ENCODE measurements around the gene ALLC.
"Not testable (repeated sequence)": the region's sequence is repeated elsewhere in the genome, so short reads cannot be mapped to it uniquely, and the experiment has no call there.

Gene ALLC

DNA sequence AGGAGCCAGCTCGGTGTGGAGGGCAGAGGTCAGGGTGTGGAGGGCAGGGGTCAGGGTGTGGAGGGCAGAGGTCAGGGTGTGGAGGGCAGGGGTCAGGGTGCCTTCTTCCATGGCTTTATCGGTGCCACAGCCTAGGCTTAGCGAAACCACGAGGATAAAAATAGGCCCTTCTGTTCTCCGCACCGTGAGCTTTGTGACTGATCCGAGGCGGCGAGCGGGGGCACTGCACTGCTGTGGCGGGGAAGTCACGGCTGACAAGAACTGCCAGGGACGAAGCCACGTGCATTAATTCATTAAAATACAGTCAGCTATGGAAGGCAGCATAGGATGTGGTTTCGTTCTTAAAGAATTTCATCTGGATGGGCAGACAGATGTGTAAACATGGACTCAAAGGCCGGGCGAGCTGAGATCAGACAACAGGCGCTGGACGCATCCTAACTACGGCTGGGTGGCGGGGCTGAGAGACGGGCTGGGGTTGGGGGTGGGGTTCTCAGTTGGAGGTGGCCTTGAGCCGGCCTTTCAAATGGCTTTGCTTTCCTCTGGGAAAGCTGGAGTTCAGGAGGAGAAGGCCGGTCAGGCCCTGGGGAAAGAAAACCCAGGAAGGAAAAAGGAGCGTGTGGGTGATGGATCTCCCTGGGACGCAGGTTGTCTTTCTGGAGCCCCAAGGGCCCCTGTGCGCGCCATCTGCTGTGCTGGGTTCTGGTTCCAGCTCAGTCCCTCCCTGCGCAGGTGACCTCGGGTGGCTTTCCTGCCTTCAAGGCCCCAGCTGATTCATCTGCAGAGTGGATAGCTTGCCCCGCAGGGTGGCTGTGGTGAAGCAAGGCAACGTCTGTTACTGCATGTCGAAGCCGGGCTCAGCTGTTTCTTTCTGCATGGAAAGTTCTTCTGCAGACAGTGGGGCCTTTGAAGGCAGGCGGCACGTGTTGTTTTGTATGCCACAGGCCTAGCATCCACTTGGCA is 958 bp upstream of the ALLC start:
- no peak for DNase-seq

DNA sequence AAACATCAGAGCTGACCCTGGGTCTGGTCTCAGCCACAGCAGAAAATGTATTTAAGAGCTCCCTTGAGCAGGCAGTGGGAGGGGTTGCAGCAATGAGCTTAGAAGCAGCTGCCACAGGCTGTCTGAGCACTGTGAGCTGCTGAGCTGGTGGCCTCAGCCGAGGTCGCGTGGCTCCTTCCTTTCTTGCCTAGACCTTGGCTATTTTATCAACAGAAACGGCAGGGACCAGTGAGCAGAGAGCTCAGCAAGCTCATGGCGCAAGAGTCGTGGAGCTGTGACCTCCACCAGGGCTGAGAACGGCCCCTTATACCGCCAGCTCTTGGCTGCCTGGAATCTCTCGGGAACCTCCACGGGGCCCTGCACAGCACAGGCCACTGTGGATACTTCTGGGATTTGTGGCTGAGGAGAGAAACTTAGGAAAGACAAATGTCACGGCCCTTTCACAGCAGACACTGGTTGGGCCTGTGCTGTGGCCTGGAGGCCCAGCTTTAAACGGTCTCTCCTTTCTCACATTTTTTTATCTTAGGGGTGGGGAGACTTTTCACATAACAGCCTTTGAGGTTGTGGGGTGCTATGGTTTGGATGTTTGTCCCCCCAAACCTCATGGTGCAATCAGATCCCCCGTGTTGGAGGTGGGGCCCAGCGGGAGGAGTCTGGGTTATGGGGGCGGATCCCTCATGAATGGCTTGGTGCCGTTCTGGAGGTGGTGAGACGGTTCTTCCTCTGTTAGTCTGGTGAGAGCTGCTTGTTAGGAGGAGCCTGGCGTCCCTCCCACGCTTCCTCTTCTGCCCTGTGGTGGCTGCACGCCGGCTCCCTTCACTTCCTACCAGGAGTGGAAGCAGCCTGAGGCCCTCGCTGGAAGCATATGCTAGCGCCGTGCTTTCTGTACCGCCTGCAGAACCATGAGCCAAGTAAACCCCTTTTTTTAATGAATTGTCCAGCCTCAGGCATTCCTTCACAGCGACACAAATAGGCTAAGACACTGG is 1.7 kb downstream of the ALLC start:
- no peak for DNase-seq

GRCh38 chr2:3660640-3661039 is 2.6 kb downstream of the ALLC start:
- DNase-seq = not testable (repeated sequence)

DNA sequence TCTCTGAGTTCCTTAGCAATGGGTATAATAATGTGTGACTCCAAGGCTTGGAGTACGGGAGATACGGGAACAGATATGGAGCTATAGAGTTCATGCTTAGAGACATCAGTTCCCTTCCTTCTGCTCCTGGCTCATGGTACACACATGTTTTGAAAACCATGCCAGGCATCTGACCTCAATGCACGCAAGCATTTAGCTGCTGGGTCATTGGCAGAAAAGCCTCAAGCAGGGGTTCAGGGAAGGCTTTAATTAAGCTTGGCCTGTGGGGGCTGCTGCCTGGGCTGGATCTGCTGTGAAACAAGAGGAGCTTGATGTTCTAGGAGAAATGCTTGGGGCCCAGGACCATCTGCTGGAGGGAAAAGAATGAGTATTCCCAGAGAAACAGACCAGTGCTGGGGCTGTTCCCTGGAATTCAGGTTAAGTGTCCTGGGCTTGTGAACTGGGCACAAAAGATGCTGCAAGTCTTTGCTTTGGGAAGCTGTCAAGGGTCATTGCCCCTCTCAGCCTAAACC is 3.2 kb downstream of the ALLC start:
- no peak for DNase-seq

DNA sequence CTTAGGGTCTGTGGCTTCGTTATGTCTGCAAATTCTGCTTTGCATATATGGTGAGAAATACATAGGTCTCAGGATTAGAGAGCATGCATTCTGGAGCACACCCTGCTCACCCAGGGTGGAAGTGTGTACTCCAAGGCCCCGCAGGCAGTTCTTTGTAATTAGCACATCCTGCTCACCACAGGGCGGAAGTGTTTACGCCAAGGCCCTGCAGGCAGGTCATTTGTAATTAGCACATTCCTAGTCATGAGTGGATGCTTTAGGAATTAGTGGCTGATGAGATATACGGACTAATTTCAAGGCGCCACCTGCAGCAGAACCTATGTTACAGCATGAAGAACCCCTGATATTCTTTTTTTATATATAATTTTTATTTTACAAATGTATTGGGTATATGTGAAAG is 4.2 kb downstream of the ALLC start:
- no peak for DNase-seq

DNA sequence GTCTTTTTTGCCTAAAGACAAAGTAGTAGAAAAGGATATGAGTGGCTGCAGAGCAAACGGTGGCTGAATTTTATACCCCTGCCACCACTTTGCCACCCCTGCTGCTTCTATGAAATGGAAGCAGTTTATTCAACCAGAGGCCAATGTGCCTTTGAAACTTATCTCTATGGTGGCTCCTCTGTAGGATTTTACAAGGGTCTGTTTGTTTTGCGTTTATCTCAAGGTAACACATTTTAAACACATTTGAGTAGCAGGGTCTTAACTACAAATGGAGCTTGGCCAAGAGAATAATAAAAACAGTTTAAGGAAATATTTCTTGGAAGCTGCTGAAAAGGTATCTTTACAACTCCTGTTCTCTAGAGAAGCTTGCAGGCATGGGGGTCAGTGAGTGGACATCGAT is 6.1 kb downstream of the ALLC start:
- no peak for DNase-seq

- no peak for DNase-seq
Measured at GRCh38 chr2:3664925-3665324, 6.9 kb downstream of the ALLC start.

- DNase-seq = no peak
Measured at GRCh38 chr2:3665886-3666612, 8.0 kb downstream of the ALLC start.

- no peak for DNase-seq
Measured at GRCh38 chr2:3666613-3666975, 8.6 kb downstream of the ALLC start.

- no peak for DNase-seq
Measured at GRCh38 chr2:3667151-3667631, 9.2 kb downstream of the ALLC start.

DNA sequence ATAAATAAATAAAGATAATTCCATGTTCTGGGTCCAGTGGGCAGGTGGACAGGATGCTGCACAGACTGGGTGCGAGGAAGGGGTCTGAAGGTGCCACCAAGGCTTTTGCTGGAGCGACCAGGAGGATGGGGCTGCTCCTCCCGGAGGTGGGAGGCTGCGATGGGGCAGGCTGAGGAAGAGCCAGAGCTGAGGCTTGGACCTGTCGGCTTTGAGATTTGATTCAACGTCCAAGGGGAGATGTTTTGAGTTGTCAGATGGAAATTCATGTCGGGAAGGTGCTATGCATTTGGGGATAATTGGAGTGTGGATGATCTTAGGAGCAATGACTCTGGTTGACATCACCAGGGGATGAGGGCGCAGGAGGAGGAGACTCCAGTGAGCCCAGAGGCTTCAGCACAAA is 11.7 kb downstream of the ALLC start:
- DNase-seq = no peak

DNA sequence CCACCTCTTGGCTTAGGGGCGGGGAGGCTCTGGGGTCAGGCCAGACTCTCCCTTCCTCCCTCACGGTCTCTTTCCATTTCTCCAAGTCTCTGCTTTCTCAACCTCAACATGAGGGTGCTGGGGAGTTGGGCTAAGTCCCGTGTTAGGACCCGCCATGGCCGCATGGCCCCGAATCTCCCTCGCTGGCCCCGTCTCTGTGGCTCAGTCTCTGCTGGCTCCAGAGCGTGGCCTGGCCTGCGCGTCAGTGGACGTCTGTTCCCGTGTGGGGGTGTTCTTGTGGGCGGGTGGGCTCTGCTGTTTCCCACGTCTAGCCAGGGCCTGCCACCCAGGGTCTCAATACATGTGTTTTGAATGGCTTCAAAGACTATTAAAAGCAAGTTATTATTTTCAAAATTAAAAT is 12.4 kb downstream of the ALLC start:
- no peak for DNase-seq

DNA sequence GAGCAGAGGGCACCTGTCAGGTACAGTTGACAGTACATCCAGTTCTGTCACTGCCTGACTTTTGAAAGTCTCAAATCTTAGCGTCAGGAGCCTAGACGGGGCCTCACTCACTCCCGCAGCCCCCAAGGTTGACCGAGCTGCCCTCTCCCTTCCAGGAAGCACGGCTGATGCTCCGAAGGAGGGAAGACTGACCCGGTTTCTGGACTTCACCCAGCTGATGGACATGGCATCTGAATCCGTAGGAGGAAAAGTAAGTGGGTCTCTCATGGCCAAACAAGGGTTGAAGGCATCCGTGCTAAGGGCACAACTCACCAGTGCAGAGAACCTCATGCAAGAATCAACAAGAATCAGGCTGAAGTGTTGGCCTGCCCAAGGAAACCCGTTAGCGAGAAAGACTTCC is 12.9 kb downstream of the ALLC start:
- no peak for DNase-seq

DNA sequence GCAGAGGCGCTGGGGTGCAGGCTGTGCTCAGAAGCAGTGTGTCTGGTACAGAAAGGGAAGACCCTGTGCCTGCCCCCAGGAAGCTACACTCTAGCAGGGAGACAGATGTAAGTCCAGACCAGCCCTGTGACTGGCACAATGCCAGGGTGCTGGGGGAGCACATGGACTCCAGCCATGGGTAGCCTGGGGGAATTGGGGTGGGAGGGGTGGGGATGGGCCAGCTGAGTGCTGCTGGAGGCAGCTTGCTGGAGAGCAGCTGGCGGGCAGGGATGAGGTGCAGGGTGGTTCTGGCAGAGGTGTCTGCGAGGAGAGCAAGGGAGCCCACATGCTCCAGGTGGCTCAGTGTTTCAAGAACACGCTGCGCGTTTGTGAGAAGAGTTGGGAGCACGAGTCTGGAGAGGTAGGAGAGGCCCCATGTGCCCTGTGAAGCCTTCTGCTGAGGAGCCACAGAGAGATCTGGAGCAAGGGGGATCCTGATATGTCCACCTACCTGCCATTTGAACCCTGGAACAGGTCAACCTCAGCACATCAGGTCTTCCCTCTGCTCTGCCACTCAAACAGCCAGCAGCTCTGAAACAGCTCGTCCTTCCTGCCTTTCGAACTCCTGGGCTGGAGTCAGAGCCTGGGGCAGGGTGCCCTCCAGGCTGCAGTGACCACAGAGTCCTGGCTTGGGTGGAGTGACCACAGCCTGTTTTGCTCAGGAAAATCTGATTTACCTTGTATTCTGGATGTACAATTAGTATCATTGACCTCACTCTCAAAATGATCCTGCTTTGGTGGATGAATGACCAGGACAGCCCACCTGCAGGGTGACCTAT is 15.1 kb downstream of the ALLC start:
- DNase-seq = no peak

GRCh38 chr2:3674066-3674845 is 16.3 kb downstream of the ALLC start:
- no peak for DNase-seq

DNA sequence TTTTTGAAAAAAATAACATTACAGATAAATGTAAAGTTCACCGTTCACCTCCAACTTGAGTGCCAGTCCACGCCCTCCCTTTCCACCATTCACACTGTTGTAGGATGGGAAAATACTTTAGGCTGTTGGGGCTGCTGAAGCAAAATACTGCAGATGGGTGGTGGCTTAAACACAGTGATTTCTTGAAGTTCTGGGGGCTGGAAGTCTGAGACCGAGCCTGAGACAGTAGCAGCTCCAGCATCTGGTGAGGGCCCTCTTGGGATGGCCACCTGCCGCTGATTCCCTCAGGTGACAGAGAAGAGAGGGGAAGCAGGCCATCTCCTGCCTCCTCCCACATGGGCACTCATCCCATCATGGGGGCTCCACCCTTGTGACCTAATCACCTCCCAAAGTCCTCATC is 17.7 kb downstream of the ALLC start:
- no peak for DNase-seq

- no peak for DNase-seq
Measured at GRCh38 chr2:3677436-3677835, 19.4 kb downstream of the ALLC start.

GRCh38 chr2:3678212-3678611 is 20.2 kb downstream of the ALLC start:
- no peak for DNase-seq

GRCh38 chr2:3679180-3679579 is 21.2 kb downstream of the ALLC start:
- no peak for DNase-seq

GRCh38 chr2:3679616-3680393 is 21.8 kb downstream of the ALLC start:
- DNase-seq = no peak
